ENCODE data around the gene DNAJA2.
"Not testable (repeated sequence)": the region's sequence is repeated elsewhere in the genome, so short reads cannot be mapped to it uniquely, and the experiment has no call there.

The DNAJA2 gene

DNA sequence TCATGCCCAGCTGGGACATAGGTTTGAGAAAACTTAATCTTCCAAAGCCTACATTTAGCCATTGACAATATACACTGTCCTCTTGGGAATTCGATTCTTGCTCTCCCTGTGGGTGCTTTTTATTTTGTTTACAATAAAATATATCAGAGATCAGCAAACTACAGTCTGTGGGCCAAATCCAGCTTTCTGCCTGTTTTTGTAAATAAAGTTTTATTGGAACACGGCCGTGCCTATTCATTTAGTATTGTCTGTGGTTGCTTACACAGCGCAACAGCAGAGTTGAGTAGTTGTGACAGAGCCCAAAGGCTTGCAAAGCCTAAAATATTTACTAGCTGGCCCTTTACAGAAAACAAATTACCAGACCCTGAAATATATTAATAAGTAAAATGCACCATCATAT lies 39.7 kb upstream of the DNAJA2 start:
- H3K4me3 ChIP-seq (ENCODE audit: low read length): no peak overlapping the region
- TF ChIP-seq CTCF (IDR thresholded peaks at IDR 0.05; ENCODE audit: insufficient read depth, low read depth, low read length, missing control alignments): no peak
- DNase-seq (ENCODE audit: low read depth): no peak

- H3K4me3 ChIP-seq (ENCODE audit: low read length); DNase-seq (ENCODE audit: low read depth): not testable (repeated sequence)
Observed at GRCh38 chr16:47010812-47011211, 37.3 kb upstream of the DNAJA2 start.

DNA sequence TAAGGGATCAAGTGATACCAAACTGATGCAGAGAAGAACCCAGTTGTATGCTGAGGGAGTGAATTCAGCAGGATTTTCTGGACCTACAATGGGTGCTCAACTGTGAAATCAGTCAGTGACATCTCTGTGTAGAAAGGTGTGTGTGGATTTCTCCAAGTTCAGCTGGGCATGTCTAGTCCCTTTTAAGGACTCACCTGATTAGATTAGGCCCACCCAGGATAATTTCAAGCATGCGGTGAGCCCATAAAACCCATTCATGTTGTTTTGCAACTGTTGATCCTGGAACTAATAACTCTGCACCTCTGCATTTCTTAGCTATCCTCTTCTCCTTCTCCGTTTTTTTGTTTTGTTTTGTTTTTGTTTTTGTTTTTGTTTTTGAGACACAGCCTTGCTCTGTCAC lies 35.1 kb upstream of the DNAJA2 start:
- DNase-seq (ENCODE audit: low read depth): no peak
- no peak for TF ChIP-seq CTCF (IDR thresholded peaks at IDR 0.05; ENCODE audit: insufficient read depth, low read depth, low read length, missing control alignments)
- no peak overlapping the region for H3K4me3 ChIP-seq (ENCODE audit: low read length)

- TF ChIP-seq CTCF (IDR thresholded peaks at IDR 0.05; ENCODE audit: insufficient read depth, low read depth, low read length, missing control alignments): no peak
- DNase-seq (ENCODE audit: low read depth): no peak
- no peak overlapping the region for H3K4me3 ChIP-seq (ENCODE audit: low read length)
Observed at GRCh38 chr16:47008174-47008573, 34.7 kb upstream of the DNAJA2 start.

DNA sequence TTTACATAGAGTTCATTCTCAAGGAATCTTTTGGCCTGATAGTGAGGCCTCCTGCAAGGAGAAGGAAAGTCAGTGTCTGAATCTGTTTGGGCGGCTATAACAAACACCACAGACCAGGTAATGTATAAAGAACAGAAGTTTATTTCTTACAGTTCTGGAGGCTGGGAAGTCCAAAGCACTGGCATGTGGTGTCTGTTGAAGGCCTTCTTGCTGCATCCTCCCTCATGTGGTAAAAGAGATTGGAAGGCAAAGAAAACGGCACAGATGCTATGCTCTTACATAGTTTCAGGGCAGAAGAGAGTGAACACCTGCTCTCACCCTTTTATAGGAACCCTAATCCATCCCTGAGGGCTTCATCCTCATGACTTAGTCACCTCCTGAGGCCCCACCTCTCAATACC lies 31.2 kb upstream of the DNAJA2 start:
- DNase-seq (ENCODE audit: low read depth): peak; percentile 10
- no peak for TF ChIP-seq CTCF (IDR thresholded peaks at IDR 0.05; ENCODE audit: insufficient read depth, low read depth, low read length, missing control alignments)
- no peak overlapping the region for H3K4me3 ChIP-seq (ENCODE audit: low read length)

DNA sequence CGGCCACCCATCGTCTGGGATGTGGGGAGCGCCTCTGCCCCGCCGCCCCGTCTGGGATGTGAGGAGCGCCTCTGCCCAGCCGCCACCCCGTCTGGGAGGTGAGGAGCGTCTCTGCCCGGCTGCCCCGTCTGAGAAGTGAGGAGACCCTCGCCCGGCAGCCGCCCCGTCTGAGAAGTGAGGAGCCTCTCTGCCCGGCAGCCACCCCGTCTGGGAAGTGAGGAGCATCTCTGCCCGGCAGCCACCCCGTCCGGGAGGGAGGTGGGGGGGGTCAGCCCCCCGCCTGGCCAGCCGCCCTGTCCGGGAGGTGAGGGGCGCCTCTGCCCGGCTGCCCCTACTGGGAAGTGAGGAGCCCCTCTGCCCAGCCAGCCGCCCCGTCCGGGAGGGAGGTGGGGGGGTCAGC lies 26.6 kb upstream of the DNAJA2 start:
- DNase-seq (ENCODE audit: low read depth); H3K4me3 ChIP-seq (ENCODE audit: low read length): not testable (repeated sequence)

GRCh38 chr16:46997844-46998243 lies 24.4 kb upstream of the DNAJA2 start:
- TF ChIP-seq CTCF (IDR thresholded peaks at IDR 0.05; ENCODE audit: insufficient read depth, low read depth, low read length, missing control alignments): no peak
- H3K4me3 ChIP-seq (ENCODE audit: low read length): no peak overlapping the region

DNA sequence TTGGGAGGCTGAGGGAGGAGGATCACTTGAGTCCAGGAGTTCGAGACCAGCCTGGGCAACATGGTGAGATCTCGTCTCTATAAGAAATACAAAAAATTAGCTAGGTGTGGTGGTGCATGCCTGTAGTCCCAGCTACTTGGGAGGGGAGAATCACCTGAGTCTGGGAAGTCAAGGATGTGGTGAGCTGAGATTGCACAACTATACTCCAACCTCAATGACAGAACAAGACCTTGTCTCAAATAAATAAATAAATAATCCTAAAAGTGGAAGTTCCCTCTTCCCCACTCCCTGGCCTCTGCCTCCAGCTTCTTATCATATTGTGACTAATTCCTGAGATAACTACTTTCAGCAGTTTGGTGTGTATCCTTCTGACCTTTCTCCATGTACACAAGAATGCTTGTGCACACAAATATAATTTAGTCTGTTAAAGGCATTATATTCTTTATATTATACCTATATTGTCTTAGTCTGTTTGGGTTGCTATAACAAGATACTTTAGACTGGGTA lies 23.5 kb upstream of the DNAJA2 start:
- H3K4me3 ChIP-seq (ENCODE audit: low read length): no peak overlapping the region
- DNase-seq (ENCODE audit: low read depth): no peak
- TF ChIP-seq CTCF (IDR thresholded peaks at IDR 0.05; ENCODE audit: insufficient read depth, low read depth, low read length, missing control alignments): no peak

More at GRCh38 chr16:46997844-46998243, 24.4 kb upstream of the DNAJA2 start:
- no peak for DNase-seq (ENCODE audit: low read depth)
